Mucosa of stomach (tissue), 1 donor: ENCODE results near the gene LMCD1.
A peak's percentile ranks its signal among the peaks of the same experiment; 100 is the strongest.

Experiments used
- H3K27me3 ChIP-seq: one replicate; pipeline ENCODE4 v1.7.0; 2013; ENCODE audit warnings: mild to moderate bottlenecking, low read length; ENCODE audit not compliant: control insufficient read depth, insufficient read depth
- H3K36me3 ChIP-seq: one replicate; pipeline ENCODE4 v1.7.0; 2013; ENCODE audit warnings: low read length; ENCODE audit not compliant: control insufficient read depth, insufficient read depth
- H3K4me1 ChIP-seq: one replicate; pipeline ENCODE4 v1.7.0; 2013; ENCODE audit warnings: mild to moderate bottlenecking, low read length; ENCODE audit not compliant: control insufficient read depth, insufficient read depth
- H3K4me3 ChIP-seq: one replicate; pipeline ENCODE4 v1.7.0; 2013; ENCODE audit warnings: low read length
- H3K9ac ChIP-seq: one replicate; pipeline ENCODE4 v1.7.0; 2013; ENCODE audit warnings: mild to moderate bottlenecking, low read length, moderate library complexity
- H3K9me3 ChIP-seq: one replicate; pipeline ENCODE4 v1.7.0; 2013; ENCODE audit warnings: mild to moderate bottlenecking, low read length, moderate library complexity; ENCODE audit not compliant: control insufficient read depth
- donor health status: Pancreatic carcinoma.

The LMCD1 gene

DNA sequence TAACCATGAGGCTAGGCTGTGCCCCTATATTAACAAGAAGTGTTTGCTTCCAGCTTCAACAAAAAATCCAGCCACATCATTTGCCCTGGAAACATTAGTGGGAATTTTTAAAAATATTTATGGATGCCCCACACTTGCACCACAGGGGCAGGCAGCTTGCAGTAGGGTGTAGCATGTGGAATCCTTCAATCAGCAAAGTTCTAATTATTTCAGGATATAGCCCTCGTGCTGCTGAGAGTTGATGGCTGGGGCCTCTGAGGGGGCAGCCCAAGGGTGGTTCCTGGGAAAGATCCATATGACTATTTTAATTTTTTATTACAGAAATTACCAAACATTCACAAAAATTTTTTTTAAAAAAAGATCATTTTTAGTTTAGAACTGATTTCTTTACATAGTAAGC is 35.1 kb upstream of the LMCD1 start:
- no peaks in the 10 kb centered on the region for H3K9me3 ChIP-seq
- H3K27me3 ChIP-seq, result no peaks in the 10 kb centered on the region
- H3K9ac ChIP-seq, result no peak overlapping the region
- H3K4me3 ChIP-seq, result no peak overlapping the region
- H3K36me3 ChIP-seq, result no peaks in the 10 kb centered on the region
- no peaks in the 10 kb centered on the region for H3K4me1 ChIP-seq

DNA sequence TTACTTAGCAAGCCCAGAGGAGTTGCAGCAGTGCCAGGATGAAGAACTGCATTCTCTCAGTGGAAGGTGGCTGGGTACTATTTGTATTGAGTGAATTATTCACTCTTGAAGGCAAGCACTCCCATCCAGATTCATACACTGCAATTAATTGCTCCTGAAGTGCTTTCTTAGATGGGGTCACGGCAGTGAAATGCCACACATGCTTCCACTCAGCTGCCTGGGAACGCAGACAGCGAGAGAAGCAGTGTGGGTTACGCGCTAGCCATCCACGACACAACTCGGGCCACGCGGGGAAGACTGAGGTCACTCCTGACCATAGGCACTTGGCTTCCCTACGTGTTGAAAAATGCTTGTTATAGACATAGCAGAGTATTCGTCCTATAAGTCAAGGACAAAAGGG is 30.8 kb upstream of the LMCD1 start:
- H3K9me3 ChIP-seq, result no peaks in the 10 kb centered on the region
- H3K4me1 ChIP-seq, result no peaks in the 10 kb centered on the region

DNA sequence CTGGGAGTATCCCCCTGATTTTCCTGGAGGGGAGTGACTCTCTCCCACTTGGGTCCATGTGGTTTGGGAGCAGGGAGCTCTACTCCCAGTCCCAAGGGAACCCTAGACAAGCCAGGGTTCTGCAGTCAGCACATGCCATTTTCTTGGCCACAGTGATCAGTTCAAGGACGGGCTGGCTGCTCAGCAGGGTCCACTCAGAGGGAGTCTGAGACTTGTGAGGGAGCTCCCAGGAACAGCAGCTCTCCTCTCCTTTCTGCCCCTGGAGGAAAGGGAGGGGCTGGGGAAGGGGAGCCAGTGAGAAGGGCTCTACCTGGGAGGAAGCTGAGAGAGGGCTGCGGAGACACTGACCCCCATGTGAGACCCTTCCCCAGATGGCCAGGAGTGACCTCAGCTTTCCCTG is 29.1 kb upstream of the LMCD1 start:
- Histone ChIP-seq H3K4me3 (no peak overlapping the region), H3K9me3 (no peaks in the 10 kb centered on the region), H3K9ac (no peak overlapping the region), H3K27me3 (no peaks in the 10 kb centered on the region), H3K36me3 (no peaks in the 10 kb centered on the region), H3K4me1 (no peaks in the 10 kb centered on the region)

More for the DNA sequence above, 30.8 kb upstream of the LMCD1 start:
- Histone ChIP-seq H3K27me3 (no peaks in the 10 kb centered on the region), H3K9ac (no peak overlapping the region), H3K4me3 (no peak overlapping the region), H3K36me3 (no peaks in the 10 kb centered on the region)

DNA sequence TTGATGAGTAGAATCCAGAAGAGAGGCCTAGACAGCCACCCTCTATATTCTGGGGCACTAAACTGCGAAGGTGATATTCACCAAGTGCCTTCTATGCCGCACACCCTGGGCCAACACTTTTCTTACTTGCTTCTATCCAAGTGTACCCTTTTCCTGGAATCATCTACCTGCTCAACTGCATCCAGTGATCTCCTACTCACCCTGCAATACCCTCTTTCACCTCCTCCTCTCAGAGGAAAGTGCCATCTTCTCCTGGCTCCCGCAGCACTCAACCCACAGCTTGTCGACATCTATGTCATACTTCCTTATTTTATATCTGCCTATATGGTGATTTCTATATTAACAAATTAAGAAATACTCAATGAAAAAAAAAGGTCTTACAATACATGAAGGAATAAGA is 28.6 kb upstream of the LMCD1 start:
- Histone ChIP-seq H3K27me3 (no peaks in the 10 kb centered on the region), H3K4me3 (no peak overlapping the region), H3K9ac (no peak overlapping the region), H3K4me1 (no peaks in the 10 kb centered on the region), H3K9me3 (no peaks in the 10 kb centered on the region), H3K36me3 (no peaks in the 10 kb centered on the region)

DNA sequence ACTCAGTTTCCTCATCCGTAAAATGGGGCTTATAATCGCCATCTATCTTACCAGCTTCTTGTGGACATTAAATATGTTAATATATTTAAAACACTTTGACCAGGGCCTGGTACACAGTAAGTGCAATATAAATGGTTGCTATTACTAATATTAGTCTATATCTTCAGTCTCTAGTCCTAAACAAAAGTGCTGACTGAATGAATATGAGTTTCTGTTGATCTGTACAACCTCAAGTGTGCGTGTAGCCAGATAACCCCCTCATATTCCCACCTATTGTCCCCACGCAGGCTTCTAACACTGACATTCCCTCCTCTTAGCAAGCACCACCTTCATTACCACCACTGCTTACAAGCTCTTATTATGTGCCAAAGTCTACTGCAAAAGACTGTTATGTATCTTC is 27.6 kb upstream of the LMCD1 start:
- no peaks in the 10 kb centered on the region for H3K4me1 ChIP-seq
- H3K27me3 ChIP-seq, result no peaks in the 10 kb centered on the region
- no peaks in the 10 kb centered on the region for H3K36me3 ChIP-seq
- no peak overlapping the region for H3K9ac ChIP-seq
- no peak overlapping the region for H3K4me3 ChIP-seq
- H3K9me3 ChIP-seq, result no peaks in the 10 kb centered on the region

DNA sequence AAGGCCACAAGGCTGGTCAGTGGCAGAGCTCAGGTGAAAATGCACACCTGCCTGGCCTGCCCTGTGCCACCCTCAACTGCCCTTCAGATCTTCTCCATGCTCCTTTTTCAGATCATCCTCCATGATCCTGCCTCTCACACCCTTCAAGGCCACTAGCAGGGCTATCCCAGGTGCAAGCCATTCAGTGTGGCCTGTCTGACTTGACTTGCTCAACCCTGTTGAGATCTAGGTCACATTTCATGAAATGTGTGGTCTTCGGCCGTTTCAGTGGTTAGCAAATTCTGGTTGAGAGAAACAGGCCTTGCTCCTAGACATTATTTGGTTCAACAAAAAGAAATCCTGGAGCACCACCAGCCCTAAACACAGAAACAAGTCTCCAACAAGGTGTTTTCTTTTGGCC is 26.6 kb upstream of the LMCD1 start:
- no peak overlapping the region for H3K4me3 ChIP-seq
- no peaks in the 10 kb centered on the region for H3K36me3 ChIP-seq

DNA sequence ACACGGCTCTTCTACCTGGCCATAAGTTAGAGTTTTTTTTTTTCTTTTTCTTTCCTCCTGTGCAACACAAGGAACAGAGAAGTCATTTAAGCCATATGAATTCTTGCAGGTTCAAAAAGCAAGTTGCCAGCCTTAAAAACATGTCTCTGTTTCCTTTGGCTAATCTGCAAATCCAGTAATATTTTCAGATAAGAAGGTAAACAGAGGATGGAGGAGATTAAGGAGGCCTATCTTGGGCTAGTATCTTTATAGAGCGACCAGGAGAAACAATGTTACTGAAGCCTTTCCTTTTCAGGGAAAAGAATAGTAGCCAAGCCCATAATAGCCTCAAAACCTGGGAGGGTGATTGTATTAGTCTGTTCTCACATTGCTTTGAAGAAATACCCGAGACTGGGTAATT is 20.9 kb upstream of the LMCD1 start:
- Histone ChIP-seq H3K36me3 (no peaks in the 10 kb centered on the region), H3K4me1 (peaks cover 12% of the 10 kb centered on the region), H3K9me3 (no peaks in the 10 kb centered on the region), H3K4me3 (no peak overlapping the region), H3K27me3 (no peaks in the 10 kb centered on the region), H3K9ac (no peak overlapping the region)

More for the DNA sequence above, 26.6 kb upstream of the LMCD1 start:
- H3K9ac ChIP-seq, result no peak overlapping the region
- H3K9me3 ChIP-seq, result no peaks in the 10 kb centered on the region
- H3K4me1 ChIP-seq, result no peaks in the 10 kb centered on the region
- H3K27me3 ChIP-seq, result no peaks in the 10 kb centered on the region

DNA sequence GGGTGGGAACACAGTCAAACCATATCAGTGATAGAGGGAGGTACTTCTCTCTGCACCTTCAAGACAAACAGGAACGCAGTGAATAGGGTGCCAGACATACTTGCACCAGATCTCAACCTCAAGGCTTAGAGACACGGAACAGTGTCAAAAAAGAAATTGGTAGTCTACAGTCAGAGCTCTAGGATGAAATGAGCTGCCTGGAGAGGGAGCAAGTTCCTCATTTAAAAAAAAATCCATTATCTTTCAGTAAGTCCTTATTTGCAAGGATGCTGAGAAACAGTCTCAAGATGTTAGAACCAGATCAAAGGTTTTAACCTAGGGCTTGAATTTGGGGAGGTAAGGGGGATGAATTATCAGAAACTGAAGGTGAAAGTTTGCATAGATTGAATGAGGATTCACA is 20.2 kb upstream of the LMCD1 start:
- no peak overlapping the region for H3K9ac ChIP-seq
- no peaks in the 10 kb centered on the region for H3K9me3 ChIP-seq
- H3K4me1 ChIP-seq, result peaks cover 14% of the 10 kb centered on the region
- H3K4me3 ChIP-seq, result no peak overlapping the region
- no peaks in the 10 kb centered on the region for H3K27me3 ChIP-seq
- H3K36me3 ChIP-seq, result no peaks in the 10 kb centered on the region

DNA sequence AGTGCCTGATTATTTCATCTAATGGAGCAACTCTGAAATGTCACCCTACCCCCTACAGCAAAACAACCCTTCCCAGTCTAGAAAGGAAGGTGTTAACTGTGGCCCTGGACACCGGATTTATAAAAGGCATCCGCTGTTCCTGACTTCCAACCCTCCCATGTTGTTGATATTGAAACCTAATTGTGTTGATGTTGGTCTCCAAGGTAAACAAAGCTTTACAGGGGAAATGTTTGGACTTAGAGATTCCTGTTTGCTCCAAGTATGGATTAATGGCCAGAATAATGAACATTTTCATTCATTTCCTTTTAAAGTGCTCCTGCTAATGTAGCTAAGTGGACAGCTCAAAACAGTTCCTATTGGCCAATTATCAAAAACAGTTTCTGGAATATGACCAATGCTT is 19.4 kb upstream of the LMCD1 start:
- no peak overlapping the region for H3K9ac ChIP-seq
- no peak overlapping the region for H3K4me3 ChIP-seq
- no peaks in the 10 kb centered on the region for H3K9me3 ChIP-seq
- peaks cover 23% of the 10 kb centered on the region for H3K4me1 ChIP-seq
- H3K27me3 ChIP-seq, result no peaks in the 10 kb centered on the region
- no peaks in the 10 kb centered on the region for H3K36me3 ChIP-seq

DNA sequence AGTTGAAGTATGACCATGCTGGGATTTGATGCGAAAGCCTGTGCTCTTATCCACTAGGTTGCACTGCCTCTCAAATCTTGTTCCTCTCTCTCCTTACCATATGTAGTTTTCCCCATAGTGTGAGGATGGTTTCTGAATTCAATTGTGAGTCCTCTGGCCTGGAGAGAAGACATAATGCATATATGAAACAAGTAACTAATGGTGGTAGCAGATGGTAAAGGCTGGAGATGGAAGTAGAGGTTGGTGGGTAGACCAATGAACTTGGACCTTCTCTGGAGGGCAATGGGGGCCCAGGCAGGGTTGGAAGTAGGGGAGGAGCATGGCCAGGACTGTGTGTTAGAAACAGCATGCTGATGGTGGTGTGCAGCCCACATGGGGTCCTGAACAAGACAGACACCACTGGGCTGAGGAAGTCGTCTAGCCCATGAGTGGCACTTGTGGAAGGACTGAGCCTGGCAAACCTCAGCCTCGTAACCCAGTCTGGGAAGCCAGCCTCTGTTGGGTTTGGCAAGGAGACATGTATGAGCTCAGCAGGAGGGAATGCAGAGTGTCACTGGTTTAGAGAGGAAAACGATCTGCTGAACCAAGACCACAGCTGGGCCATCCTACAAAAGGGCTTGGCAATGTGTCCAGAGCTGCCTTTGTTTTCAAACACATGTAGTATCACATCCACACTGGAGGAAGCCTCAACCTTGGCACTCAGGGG is 18.5 kb upstream of the LMCD1 start:
- Histone ChIP-seq H3K4me1 (peaks cover 28% of the 10 kb centered on the region), H3K36me3 (no peaks in the 10 kb centered on the region), H3K27me3 (no peaks in the 10 kb centered on the region), H3K9ac (peak overlapping the region; percentile 24), H3K4me3 (no peak overlapping the region), H3K9me3 (no peaks in the 10 kb centered on the region)

DNA sequence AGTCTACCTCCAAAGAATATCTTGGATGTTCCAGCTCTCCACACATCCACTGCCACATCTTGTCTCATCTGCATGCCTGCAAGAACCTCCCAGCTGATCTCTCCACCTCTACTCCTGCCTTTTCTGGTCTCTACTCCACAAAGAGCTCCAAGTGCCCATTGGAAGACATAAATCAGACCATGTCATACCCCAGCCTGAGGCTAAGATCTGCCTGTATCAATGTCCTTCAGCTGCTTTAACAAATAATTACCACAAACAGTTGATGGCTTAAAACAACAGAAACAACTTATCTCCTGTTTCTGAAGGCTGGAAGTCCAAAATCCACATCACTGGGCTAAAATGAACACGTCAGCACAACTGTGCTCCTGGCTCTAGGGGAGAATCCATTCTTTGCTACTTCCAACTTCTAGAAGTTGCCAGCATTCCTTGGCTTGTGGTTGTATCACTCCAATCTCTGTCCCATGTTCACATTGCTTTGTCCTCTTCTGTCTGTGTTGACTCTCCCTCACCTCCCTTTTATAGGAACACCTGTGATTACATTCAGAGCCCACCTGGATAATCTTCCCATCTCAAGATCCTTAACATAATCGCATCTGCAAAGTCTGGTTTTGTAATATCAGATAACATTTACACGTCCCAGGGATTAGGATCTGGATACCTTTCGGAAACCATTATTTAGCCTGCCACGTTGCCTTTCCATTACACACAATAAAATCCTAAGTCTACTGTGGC is 17.0 kb upstream of the LMCD1 start:
- Histone ChIP-seq H3K9ac (no peak overlapping the region), H3K4me1 (peaks cover 28% of the 10 kb centered on the region), H3K9me3 (no peaks in the 10 kb centered on the region), H3K27me3 (no peaks in the 10 kb centered on the region), H3K36me3 (no peaks in the 10 kb centered on the region), H3K4me3 (no peak overlapping the region)

DNA sequence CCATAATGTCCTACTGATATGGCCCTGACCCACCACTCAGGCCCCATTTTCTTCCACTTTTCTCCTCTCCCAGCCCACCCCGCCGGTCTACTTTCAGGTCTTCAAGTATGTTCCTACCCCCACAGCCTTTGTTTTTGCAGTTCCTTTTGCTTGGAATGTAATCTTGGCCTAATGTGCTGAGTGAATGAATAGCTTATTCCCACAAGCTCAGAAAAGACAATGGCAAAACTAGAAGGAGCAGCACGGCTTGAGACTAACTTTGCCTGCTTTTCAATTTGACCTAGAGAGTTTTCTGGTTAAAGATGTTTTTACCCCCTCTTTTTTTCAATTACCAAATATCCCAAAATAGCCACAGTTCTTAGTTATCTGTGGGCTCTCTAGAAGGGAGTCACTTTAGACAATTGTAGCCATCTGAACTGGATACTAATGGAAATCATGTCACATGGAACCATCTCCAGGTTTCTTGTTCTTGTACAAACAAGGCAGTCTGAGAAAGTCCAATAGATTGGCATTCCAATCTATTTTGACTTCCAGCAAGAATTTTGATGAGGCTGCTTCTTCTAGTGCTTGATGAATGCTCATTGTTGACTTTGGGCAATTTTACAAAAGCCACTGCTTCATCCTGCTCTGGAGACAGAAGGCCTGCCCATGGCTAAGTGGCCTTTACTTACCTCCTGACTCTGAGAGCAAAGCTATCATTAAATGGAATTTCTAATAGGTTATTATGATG is 16.3 kb upstream of the LMCD1 start:
- Histone ChIP-seq H3K36me3 (no peaks in the 10 kb centered on the region), H3K4me1 (peaks cover 26% of the 10 kb centered on the region), H3K27me3 (no peaks in the 10 kb centered on the region), H3K9me3 (no peaks in the 10 kb centered on the region), H3K9ac (no peak overlapping the region), H3K4me3 (no peak overlapping the region)
